Measurements from ENCODE around the gene ARL6IP4. TPM values are rescaled to one million over a fixed set of nuclear protein-coding genes. Genes with fewer than 3 reads are reported as not detected.

ARL6IP4 gene
- total RNA-seq: 100 to 1,000 TPM; 163 to 248 (median 187) TPM

DNA sequence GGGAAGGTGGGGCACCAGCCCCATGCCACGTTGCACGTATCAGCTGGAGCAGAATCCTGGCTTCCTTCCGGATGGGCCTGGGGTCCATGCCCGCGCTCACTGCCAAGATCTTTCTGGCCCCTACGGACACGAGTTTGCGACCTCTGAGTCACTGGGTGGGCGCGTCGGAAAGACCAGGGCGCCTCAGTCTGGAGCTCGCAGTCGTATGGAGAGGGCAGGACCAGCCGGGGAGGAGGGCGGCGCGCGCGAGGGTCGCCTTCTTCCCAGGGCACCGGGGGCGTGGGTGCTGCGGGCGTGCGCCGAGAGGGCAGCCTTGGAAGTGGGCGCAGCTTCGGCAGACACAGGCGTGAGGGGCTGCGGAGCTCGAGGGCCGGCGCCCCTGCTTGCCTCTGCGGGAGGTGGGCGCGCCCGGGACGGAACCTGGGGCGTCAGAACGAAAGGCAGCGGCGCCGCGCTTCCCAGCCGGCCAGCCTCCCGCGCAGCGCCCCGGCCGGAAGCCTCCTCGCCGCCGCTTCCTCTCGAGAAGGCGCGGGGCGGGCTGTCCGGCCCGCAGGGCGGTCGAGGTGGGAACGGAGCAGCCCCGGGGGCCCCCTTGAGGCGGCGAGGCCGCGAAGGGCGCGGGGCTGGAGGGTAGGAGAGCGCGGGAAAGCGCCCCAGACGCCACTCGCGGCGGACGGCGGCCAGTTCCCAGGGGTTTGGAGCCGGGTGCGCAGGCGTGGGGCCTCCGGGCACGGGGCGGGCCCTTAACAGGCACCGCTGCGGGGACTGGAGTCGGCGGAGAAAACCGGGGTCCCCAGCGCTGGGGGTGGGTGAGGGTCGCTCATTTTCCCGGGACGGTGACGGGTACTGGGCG, at the start of gene ARL6IP4:
Gene ARL6IP4 (plus strand): TSS at position 499 of the 853 bp plus-strand sequence. CDS start 459 bp downstream, outside the sequence.
- peak; percentile 62 to 85 for TF ChIP-seq POLR2AphosphoS5 (IDR thresholded peaks at IDR 0.05)
- TF ChIP-seq, protein P1, sequence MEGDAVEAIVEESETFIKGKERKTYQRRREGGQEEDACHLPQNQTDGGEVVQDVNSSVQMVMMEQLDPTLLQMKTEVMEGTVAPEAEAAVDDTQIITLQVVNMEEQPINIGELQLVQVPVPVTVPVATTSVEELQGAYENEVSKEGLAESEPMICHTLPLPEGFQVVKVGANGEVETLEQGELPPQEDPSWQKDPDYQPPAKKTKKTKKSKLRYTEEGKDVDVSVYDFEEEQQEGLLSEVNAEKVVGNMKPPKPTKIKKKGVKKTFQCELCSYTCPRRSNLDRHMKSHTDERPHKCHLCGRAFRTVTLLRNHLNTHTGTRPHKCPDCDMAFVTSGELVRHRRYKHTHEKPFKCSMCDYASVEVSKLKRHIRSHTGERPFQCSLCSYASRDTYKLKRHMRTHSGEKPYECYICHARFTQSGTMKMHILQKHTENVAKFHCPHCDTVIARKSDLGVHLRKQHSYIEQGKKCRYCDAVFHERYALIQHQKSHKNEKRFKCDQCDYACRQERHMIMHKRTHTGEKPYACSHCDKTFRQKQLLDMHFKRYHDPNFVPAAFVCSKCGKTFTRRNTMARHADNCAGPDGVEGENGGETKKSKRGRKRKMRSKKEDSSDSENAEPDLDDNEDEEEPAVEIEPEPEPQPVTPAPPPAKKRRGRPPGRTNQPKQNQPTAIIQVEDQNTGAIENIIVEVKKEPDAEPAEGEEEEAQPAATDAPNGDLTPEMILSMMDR (IDR thresholded peaks at IDR 0.05): peak in 3 of 6 experiments; percentile 21 to 36 (median 36)
- TF ChIP-seq POLR2A (IDR thresholded peaks at IDR 0.05): peak in 3 of 4 donors; percentile 52 to 90 (median 68)
- no peak for TF ChIP-seq EP300 (IDR thresholded peaks at IDR 0.05)
- WGBS, 2 donors: 0 to 2% methylated on average over 12 to 31 of the region's 96 CpGs

DNA sequence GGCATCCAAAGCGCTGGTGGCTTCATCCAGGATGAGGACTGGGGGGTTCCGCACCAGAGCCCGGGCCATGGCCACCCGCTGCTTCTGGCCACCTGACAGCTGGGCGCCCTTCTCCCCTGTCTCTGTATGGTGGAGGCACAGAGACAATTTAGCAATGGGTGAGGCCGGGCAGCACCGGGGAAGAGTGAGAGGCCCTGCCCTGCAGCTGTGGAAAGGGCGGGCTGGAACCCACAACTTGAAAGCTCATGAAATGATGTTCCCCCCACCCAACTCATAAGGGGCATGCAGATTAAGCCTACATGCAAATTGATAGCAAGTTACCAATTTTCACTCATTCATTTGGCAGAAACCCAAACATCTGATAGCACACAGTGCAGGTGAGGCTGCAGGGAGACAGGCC, 48.3 kb upstream of the ARL6IP4 start:
- Histone ChIP-seq H3K27me3 (no peaks in the 10 kb centered on the region), H3K27ac (no peak overlapping the region), H3K4me1 (no peaks in the 10 kb centered on the region), H3K9me3 (no peaks in the 10 kb centered on the region), H3K4me3 (no peak overlapping the region), H3K36me3 (no peaks in the 10 kb centered on the region)
- ATAC-seq (ENCODE audit: low FRiP score in 2 of 2) (no peak), DNase-seq (no peak)
- 94 to 99% methylated on average over 8 of the region's 8 CpGs for WGBS, 2 donors
- TF ChIP-seq, protein P1 (IDR thresholded peaks at IDR 0.05): no peak
- TF ChIP-seq POLR2A (IDR thresholded peaks at IDR 0.05): no peak
- TF ChIP-seq EP300 (IDR thresholded peaks at IDR 0.05): no peak
- no peak for TF ChIP-seq POLR2AphosphoS5 (IDR thresholded peaks at IDR 0.05)

More for the DNA sequence above, at the start of gene ARL6IP4:
- Histone ChIP-seq H3K36me3 (peaks cover 0 to 33% (median 5%) of the 10 kb centered on the region in 4 donors), H3K27ac (peak within 1 kb of the TSS; percentile 80 to 91 (median 89)), H3K4me3 (peak within 1 kb of the TSS; percentile 85 to 99 (median 90)), H3K4me1 (peaks cover 63 to 92% (median 72%) of the 10 kb centered on the region in 4 donors), H3K9me3 (no peaks in the 10 kb centered on the region), H3K27me3 (no peaks in the 10 kb centered on the region)
- ATAC-seq (ENCODE audit: low FRiP score in 2 of 2): peak; percentile 27 to 88
- peak; percentile 64 to 95 for DNase-seq

DNA sequence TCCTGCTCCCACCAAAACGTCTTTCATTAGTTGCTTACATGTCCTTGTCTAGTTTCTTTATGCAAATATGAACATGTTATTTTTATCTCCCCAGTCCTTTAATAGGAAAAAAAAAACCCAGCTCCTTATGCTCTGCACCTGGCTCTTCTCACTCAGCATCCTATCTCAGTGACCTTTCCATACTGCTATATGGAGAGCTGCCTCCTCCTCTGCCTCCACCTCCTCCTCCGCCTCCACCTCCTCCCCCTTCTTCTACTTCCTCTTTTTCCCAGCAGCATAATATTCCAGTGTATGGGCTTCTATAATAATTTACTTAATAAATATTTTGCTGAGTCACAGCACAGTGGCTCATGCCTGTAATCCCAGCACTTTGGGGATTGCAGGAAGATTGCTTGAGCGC, 45.8 kb upstream of the ARL6IP4 start:
- ATAC-seq (ENCODE audit: low FRiP score in 2 of 2) (no peak), DNase-seq (no peak)
- Histone ChIP-seq H3K4me1 (no peaks in the 10 kb centered on the region), H3K36me3 (no peaks in the 10 kb centered on the region), H3K9me3 (no peaks in the 10 kb centered on the region), H3K27ac (no peak overlapping the region), H3K4me3 (no peak overlapping the region), H3K27me3 (no peaks in the 10 kb centered on the region)
- WGBS, 2 donors: 73 to 77% methylated on average over 3 of the region's 3 CpGs
- TF ChIP-seq POLR2A (IDR thresholded peaks at IDR 0.05) (no peak), EP300 (IDR thresholded peaks at IDR 0.05) (no peak), POLR2AphosphoS5 (IDR thresholded peaks at IDR 0.05) (no peak)
- TF ChIP-seq, protein P1 (IDR thresholded peaks at IDR 0.05): no peak

DNA sequence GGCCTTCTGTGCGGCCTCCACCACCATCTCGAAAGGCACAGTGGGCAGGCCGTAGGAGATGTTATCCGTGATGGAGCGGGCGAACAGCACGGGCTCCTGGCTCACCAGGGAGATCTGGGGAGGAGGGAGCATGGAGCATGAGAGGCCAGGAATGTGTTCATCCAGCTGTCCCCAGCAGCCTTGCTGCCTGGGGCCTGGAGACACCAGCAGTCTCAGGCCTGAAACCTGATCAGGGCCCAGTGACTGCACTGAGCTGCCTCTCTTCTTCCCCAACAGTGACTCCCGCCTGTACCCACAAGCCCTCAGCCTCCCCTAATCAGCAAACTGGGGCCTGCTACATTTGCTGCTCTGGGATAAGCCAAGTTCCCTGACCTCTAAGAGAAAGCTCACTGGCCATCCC, 45.2 kb upstream of the ARL6IP4 start:
- ATAC-seq (ENCODE audit: low FRiP score in 2 of 2) (no peak), DNase-seq (no peak)
- 95 to 96% methylated on average over 8 of the region's 8 CpGs for WGBS, 2 donors
- Histone ChIP-seq H3K4me1 (no peaks in the 10 kb centered on the region), H3K4me3 (no peak overlapping the region), H3K27me3 (no peaks in the 10 kb centered on the region), H3K27ac (no peak overlapping the region), H3K9me3 (no peaks in the 10 kb centered on the region), H3K36me3 (no peaks in the 10 kb centered on the region)
- TF ChIP-seq POLR2A (IDR thresholded peaks at IDR 0.05): no peak
- TF ChIP-seq, protein P1 (IDR thresholded peaks at IDR 0.05): no peak
- TF ChIP-seq EP300 (IDR thresholded peaks at IDR 0.05): no peak
